Tibial artery (tissue), 4 donors: ENCODE results near the gene ATP8B2.
A peak's percentile ranks its signal among the peaks of the same experiment; 100 is the strongest.
"Not testable (repeated sequence)": the region's sequence is repeated elsewhere in the genome, so short reads cannot be mapped to it uniquely, and the experiment has no call there.

Experiments
- DNase-seq, 2 donors: peaks; one replicate each; pipeline ENCODE4 v3.0.0-alpha.2; 2019
- H3K27ac ChIP-seq, 2 donors: fragments of 200-600 bp; sonication (generic) in 1 of 2; 1 replicate in 1 of 2; 2 replicates in 1 of 2; pipeline ENCODE4 v1.5.1; 2018 to 2019; ENCODE audit warnings: mild to moderate bottlenecking in 1 of 2
- H3K27me3 ChIP-seq, 2 donors: fragments of 200-600 bp; sonication (generic) in 1 of 2; one replicate each; pipeline versions ENCODE4 v1.5.1 to v1.6.0; 2016 to 2019
- H3K36me3 ChIP-seq, 3 donors: fragments of 200-600 bp; sonication (generic) in 2 of 3; one replicate each; pipeline ENCODE4 v1.5.1; 2016 to 2019; ENCODE audit warnings: mild to moderate bottlenecking in 2 of 3
- H3K4me1 ChIP-seq, 4 donors: fragments of 200-600 bp; sonication (generic) in 2 of 4; 1 replicate in 3 of 4; 2 replicates in 1 of 4; pipeline ENCODE4 v1.5.1; 2016 to 2019
- H3K4me3 ChIP-seq, 2 donors: fragments of 200-600 bp; sonication (generic) in 1 of 2; 1 replicate in 1 of 2; 2 replicates in 1 of 2; pipeline ENCODE4 v1.5.1; 2018 to 2019; ENCODE audit warnings: mild to moderate bottlenecking in 2 of 2
- H3K9me3 ChIP-seq, 3 donors: fragments of 200-600 bp; sonication (generic) in 1 of 3; one replicate each; pipeline ENCODE4 v1.5.1; 2016 to 2019
- CTCF ChIP-seq, 2 experiments: fragments of 200-600 bp in 1 of 2; fragments of 450-650 bp in 1 of 2; IDR thresholded peaks; one replicate each; pipeline ENCODE4 v1.5.1; 2017 to 2019; ENCODE audit warnings: antibody characterized with exemption in 2 of 2, mild to moderate bottlenecking in 1 of 2, moderate library complexity in 1 of 2
- intact Hi-C: fragments of 100-400 bp; cut with DNase I; formaldehyde crosslinking; loops from one replicate; pipeline ENCODE4 v1.15.0; 2023; ENCODE audit warnings: low total_unique reads

ATP8B2 gene, protein sequence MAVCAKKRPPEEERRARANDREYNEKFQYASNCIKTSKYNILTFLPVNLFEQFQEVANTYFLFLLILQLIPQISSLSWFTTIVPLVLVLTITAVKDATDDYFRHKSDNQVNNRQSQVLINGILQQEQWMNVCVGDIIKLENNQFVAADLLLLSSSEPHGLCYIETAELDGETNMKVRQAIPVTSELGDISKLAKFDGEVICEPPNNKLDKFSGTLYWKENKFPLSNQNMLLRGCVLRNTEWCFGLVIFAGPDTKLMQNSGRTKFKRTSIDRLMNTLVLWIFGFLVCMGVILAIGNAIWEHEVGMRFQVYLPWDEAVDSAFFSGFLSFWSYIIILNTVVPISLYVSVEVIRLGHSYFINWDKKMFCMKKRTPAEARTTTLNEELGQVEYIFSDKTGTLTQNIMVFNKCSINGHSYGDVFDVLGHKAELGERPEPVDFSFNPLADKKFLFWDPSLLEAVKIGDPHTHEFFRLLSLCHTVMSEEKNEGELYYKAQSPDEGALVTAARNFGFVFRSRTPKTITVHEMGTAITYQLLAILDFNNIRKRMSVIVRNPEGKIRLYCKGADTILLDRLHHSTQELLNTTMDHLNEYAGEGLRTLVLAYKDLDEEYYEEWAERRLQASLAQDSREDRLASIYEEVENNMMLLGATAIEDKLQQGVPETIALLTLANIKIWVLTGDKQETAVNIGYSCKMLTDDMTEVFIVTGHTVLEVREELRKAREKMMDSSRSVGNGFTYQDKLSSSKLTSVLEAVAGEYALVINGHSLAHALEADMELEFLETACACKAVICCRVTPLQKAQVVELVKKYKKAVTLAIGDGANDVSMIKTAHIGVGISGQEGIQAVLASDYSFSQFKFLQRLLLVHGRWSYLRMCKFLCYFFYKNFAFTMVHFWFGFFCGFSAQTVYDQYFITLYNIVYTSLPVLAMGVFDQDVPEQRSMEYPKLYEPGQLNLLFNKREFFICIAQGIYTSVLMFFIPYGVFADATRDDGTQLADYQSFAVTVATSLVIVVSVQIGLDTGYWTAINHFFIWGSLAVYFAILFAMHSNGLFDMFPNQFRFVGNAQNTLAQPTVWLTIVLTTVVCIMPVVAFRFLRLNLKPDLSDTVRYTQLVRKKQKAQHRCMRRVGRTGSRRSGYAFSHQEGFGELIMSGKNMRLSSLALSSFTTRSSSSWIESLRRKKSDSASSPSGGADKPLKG

DNA sequence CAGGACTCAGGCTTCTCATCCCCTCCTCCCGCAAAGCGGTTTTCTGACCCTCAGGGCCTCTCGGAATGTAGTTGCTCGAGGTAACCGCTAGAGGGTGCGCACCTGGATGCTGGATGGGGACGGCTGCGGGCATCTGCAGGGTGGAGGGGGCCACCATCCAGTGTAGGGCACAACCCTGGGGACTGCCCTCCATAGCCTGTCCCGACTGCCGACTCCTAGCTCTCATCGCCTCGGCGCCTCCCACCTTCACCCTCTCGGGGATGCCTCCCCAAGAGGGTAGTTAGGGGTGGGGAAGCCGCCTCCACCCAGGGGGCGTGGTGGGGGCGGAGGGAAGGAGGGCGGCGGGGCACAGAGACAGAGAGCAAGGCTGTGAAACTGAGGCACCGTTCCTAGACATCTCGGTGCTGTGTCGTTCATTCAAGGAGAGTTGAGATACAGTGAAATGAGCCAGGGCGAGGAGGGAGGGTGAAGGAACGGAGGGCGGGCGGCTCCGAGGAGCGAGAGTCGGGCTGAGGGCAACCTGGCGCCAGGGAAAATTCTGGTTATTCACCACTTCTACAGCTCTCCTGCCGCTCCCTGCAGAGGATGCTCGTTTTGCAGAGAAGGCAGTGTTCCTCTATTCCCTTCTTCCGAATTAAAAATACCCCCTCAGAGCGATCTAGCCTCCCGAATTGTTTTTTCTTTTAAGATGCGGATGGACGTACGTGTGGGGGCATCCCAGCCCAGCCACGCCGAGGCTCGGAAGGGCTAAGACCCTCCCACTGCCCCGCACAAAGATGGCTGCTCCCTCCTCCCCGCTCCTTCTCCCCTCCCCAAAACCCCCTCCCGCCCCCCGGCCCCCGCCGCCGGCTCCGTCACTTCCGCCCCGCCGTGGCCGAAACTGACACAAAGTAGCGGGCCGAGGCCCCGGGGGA lies at the start of gene ATP8B2:
ATP8B2 (plus strand) TSS at position 857 of the 914 bp plus-strand sequence. CDS start 2,617 bp downstream, outside the sequence.
- Histone ChIP-seq H3K4me1 (peaks cover 6 to 45% (median 32%) of the 10 kb centered on the region in 4 donors), H3K9me3 (no peaks in the 10 kb centered on the region), H3K36me3 (no peaks in the 10 kb centered on the region), H3K27ac (peak within 1 kb of the TSS; percentile 96 to 99), H3K4me3 (peak within 1 kb of the TSS; percentile 72 to 90), H3K27me3 (no peaks in the 10 kb centered on the region)
- peak; percentile 72 to 89 for DNase-seq
- TF ChIP-seq CTCF (IDR thresholded peaks at IDR 0.05), result peak; percentile 91 to 93
- intact Hi-C loops, result loop anchor here (5.0 to 10.0 kb wide), 2 partner anchors 82 to 230 kb away; partner anchors contain the start of genes IL6R and UBE2Q1

DNA sequence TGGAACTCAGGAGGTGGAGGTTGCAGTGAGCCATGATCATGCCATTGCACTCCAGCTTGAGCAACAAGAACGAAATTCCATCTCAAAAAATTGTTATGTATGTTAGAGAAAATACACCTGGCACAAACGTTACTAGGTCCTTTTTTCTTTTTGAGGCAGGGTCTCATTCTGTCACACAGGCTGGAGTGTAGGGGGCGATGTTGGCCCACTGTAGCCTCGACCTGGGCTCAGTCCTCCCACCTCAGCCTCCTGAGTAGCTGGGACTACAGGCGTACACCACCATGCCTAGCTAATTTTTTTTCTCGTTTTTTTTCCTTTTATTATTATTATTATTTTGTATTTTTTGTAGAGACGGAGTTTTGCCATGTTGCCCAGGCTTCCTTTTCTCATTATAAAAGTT lies 48.5 kb upstream of the ATP8B2 start:
- intact Hi-C loops, result no loop called here
- no peak for DNase-seq
- Histone ChIP-seq H3K9me3 (no peaks in the 10 kb centered on the region), H3K4me1 (peaks cover 0 to 15% (median 13%) of the 10 kb centered on the region in 4 donors), H3K4me3 (no peak overlapping the region), H3K27ac (no peak overlapping the region), H3K36me3 (peaks cover 12 to 46% (median 13%) of the 10 kb centered on the region in 3 donors), H3K27me3 (no peaks in the 10 kb centered on the region)
- TF ChIP-seq CTCF (IDR thresholded peaks at IDR 0.05), result no peak

DNA sequence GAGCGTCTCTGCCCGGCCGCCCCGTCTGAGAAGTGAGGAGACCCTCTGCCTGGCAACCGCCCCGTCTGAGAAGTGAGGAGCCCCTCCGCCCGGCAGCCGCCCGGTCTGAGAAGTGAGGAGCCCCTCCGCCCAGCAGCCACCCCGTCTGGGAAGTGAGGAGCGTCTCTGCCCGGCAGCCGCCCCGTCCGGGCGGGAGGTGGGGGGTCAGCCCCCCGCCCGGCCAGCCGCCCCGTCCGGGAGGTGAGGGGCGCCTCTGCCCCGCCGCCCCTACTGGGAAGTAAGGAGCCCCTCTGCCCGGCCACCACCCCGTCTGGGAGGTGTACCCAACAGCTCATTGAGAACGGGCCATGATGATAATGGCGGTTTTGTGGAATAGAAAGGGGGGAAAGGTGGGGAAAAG lies 37.7 kb upstream of the ATP8B2 start:
- H3K27ac ChIP-seq, intact Hi-C loops, DNase-seq, H3K4me1 ChIP-seq, H3K36me3 ChIP-seq, H3K4me3 ChIP-seq, H3K9me3 ChIP-seq, H3K27me3 ChIP-seq: not testable (repeated sequence)

DNA sequence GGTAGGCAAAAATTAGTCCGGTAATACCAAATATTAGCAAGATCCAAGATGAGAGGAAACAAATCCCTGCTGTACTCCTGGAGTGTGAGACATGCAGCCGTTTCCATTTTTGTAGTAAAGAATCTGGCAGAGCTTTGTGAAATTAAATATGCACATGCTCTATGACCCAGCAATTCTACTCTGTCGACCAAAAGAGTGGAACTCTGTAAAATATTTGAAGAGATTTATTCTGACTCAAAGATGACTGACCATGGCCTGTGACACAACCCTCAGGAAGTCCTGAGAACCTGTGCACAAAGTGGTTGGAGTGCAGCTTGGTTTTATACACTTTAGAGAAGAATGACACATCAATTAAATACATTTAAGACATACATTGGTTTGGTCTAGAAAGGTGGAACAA lies 36.7 kb upstream of the ATP8B2 start:
- peaks cover 0 to 3% of the 10 kb centered on the region in 2 donors for H3K27me3 ChIP-seq
- H3K4me3 ChIP-seq, result no peak overlapping the region
- no peak for TF ChIP-seq CTCF (IDR thresholded peaks at IDR 0.05)
- H3K9me3 ChIP-seq, result peaks cover 0 to 1% (median 0%) of the 10 kb centered on the region in 3 donors
- no peak for DNase-seq
- H3K4me1 ChIP-seq, result no peaks in the 10 kb centered on the region
- no peaks in the 10 kb centered on the region for H3K36me3 ChIP-seq
- intact Hi-C loops, result no loop called here
- no peak overlapping the region for H3K27ac ChIP-seq

DNA sequence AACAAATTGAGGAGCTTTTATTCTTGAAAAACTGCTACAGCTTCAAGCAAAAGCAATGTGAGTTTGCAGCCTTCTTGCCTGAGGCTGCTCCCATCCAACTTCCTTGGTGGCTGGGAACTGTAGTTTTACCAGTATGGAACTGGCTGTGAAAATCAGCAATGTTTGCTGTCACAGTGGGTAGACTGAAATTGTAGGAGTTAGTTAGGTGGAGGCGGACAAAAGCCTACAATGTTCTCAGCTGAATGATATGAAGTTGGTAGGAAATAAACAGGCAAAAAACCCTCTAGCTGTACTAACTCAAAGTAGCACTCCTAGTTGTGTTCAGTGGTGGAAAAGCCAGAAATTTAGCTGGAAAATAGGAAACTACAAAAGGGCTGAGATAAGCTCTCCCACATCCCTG lies 34.4 kb upstream of the ATP8B2 start:
- TF ChIP-seq CTCF (IDR thresholded peaks at IDR 0.05), result no peak
- Histone ChIP-seq H3K27ac (no peak overlapping the region), H3K4me3 (no peak overlapping the region), H3K4me1 (no peaks in the 10 kb centered on the region), H3K9me3 (peaks cover 4 to 17% (median 15%) of the 10 kb centered on the region in 3 donors), H3K27me3 (peaks cover 0 to 3% of the 10 kb centered on the region in 2 donors), H3K36me3 (no peaks in the 10 kb centered on the region)
- no peak for DNase-seq
- intact Hi-C loops, result no loop called here
